Measurements from ENCODE around the gene MON2. TPM values are rescaled to one million over a fixed set of nuclear protein-coding genes. Genes with fewer than 3 reads are reported as not detected.
"Not testable (repeated sequence)": the region's sequence is repeated elsewhere in the genome, so short reads cannot be mapped to it uniquely, and the experiment has no call there.

Gene MON2
- total RNA-seq, 2 donors from 2014 or later: 48.6 to 66.3 TPM

DNA sequence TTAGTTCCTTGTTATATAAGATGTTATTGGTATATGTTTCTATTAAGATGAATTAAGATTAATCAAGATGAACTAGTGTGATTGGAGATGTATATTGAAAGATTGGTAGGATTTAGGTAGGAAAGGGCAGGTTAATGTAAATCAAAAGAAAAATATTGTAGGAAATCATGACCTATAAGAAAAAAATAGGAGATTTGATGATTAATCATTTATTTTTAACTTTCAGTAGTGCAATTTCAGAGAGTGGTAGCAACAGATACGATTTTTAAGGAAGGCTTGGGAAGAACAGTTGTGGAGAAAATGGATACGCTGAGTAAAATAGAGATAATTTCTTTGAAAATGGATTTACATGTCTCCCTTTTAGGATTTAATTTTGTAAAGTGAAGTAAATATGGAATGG lies 73.7 kb downstream of the MON2 start:
- Histone ChIP-seq H3K27me3 (replicated peaks; ENCODE audit: insufficient read depth) (no peaks in the 10 kb centered on the region), H3K4me1 (replicated peaks) (no peaks in the 10 kb centered on the region), H3K27ac (no peak overlapping the region), H3K9me3 (no peaks in the 10 kb centered on the region), H3K36me3 (no peaks in the 10 kb centered on the region), H3K4me3 (no peak overlapping the region)
- no peak for DNase-seq (ENCODE audit: low spot score)
- intact Hi-C loops (cut with DNase I): no loop called here
- TF ChIP-seq POLR2AphosphoS5 (IDR thresholded peaks at IDR 0.05) (no peak), POLR2A (IDR thresholded peaks at IDR 0.05) (no peak)
- TF ChIP-seq, protein P1, sequence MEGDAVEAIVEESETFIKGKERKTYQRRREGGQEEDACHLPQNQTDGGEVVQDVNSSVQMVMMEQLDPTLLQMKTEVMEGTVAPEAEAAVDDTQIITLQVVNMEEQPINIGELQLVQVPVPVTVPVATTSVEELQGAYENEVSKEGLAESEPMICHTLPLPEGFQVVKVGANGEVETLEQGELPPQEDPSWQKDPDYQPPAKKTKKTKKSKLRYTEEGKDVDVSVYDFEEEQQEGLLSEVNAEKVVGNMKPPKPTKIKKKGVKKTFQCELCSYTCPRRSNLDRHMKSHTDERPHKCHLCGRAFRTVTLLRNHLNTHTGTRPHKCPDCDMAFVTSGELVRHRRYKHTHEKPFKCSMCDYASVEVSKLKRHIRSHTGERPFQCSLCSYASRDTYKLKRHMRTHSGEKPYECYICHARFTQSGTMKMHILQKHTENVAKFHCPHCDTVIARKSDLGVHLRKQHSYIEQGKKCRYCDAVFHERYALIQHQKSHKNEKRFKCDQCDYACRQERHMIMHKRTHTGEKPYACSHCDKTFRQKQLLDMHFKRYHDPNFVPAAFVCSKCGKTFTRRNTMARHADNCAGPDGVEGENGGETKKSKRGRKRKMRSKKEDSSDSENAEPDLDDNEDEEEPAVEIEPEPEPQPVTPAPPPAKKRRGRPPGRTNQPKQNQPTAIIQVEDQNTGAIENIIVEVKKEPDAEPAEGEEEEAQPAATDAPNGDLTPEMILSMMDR (IDR thresholded peaks at IDR 0.05): no peak
- WGBS: 73% methylated on average over 2 of the region's 2 CpGs

GRCh38 chr12:62542814-62543213 lies 76.2 kb downstream of the MON2 start:
- Histone ChIP-seq H3K9me3 (no peaks in the 10 kb centered on the region), H3K4me1 (replicated peaks) (no peaks in the 10 kb centered on the region), H3K27ac (no peak overlapping the region), H3K4me3 (no peak overlapping the region), H3K27me3 (replicated peaks; ENCODE audit: insufficient read depth) (no peaks in the 10 kb centered on the region), H3K36me3 (no peaks in the 10 kb centered on the region)
- TF ChIP-seq POLR2AphosphoS5 (IDR thresholded peaks at IDR 0.05): no peak
- no peak for TF ChIP-seq POLR2A (IDR thresholded peaks at IDR 0.05)
- TF ChIP-seq, protein P1 (IDR thresholded peaks at IDR 0.05): no peak
- DNase-seq (ENCODE audit: low spot score): no peak
- 94% methylated on average over 1 of the region's 1 CpG for WGBS
- intact Hi-C loops (cut with DNase I): no loop called here

- Histone ChIP-seq H3K27ac (no peak overlapping the region), H3K4me1 (replicated peaks) (no peaks in the 10 kb centered on the region), H3K4me3 (no peak overlapping the region), H3K27me3 (replicated peaks; ENCODE audit: insufficient read depth) (no peaks in the 10 kb centered on the region), H3K9me3 (no peaks in the 10 kb centered on the region), H3K36me3 (no peaks in the 10 kb centered on the region)
- 97% methylated on average over 5 of the region's 5 CpGs for WGBS
- no peak for TF ChIP-seq POLR2A (IDR thresholded peaks at IDR 0.05)
- no peak for TF ChIP-seq POLR2AphosphoS5 (IDR thresholded peaks at IDR 0.05)
- TF ChIP-seq, protein P1 (IDR thresholded peaks at IDR 0.05): no peak
- intact Hi-C loops (cut with DNase I): no loop called here
- DNase-seq (ENCODE audit: low spot score): no peak
Measured at GRCh38 chr12:62543324-62543723, 76.7 kb downstream of the MON2 start.

DNA sequence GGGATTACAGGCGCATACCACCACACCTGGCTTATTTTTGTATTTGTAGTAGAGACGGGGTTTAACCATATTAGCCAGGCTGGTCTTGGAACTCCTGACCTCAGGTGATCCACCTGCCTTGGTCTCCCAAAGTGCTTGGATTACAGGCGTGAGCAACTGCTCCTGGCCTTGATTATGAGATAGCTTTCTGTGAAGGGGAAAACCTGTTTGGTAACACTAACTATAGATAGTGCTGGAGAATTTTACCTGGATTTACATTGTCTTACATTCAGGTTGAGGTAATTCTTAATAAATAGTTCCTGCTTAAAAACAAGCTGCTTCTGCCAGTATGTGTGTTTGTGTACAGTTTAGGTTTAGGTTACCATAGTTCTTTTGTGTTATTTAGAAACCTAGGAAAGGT lies 77.1 kb downstream of the MON2 start:
- Histone ChIP-seq H3K36me3 (no peaks in the 10 kb centered on the region), H3K4me3 (no peak overlapping the region), H3K27ac (no peak overlapping the region), H3K27me3 (replicated peaks; ENCODE audit: insufficient read depth) (no peaks in the 10 kb centered on the region), H3K4me1 (replicated peaks) (no peaks in the 10 kb centered on the region), H3K9me3 (no peaks in the 10 kb centered on the region)
- DNase-seq (ENCODE audit: low spot score): no peak
- WGBS: 79% methylated on average over 3 of the region's 3 CpGs
- TF ChIP-seq, protein P1 (IDR thresholded peaks at IDR 0.05): no peak
- TF ChIP-seq POLR2A (IDR thresholded peaks at IDR 0.05) (no peak), POLR2AphosphoS5 (IDR thresholded peaks at IDR 0.05) (no peak)
- intact Hi-C loops (cut with DNase I): no loop called here

DNA sequence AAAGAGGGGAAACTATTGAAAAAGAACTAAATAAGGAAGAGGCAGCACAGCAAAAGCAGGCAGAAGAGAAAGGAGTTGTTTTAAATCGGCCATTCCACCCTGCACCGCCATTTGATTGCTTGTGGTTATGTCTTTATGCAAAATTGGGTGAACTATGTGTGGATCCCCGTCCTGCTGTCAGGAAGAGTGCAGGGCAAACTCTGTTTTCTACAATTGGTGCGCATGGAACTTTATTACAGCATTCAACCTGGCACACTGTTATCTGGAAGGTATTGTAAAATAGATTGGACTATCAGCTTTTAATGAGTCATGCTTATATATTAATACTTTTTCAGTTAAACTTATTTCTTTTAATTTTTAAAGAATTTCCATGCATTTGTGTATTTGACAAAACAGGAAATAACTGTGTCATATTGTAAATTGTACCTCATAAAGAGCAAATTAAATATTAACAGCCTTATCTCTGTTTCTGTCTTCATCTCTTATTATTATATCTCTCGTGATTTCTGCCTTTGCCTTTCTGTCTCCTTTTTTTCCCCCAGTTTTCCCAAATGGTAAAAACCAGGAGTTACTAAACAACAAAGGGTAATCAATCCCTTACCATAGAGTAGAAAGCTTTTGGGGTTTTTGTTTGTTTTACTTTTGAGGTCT lies 86.4 kb downstream of the MON2 start:
- no peaks in the 10 kb centered on the region for H3K36me3 ChIP-seq
- H3K4me3 ChIP-seq: no peak overlapping the region
- H3K4me1 ChIP-seq (replicated peaks): no peaks in the 10 kb centered on the region
- intact Hi-C loops (cut with DNase I): no loop called here
- 73% methylated on average over 5 of the region's 5 CpGs for WGBS
- no peak for DNase-seq (ENCODE audit: low spot score)
- no peaks in the 10 kb centered on the region for H3K27me3 ChIP-seq (replicated peaks; ENCODE audit: insufficient read depth)
- no peak for TF ChIP-seq POLR2A (IDR thresholded peaks at IDR 0.05)
- no peaks in the 10 kb centered on the region for H3K9me3 ChIP-seq
- no peak overlapping the region for H3K27ac ChIP-seq

GRCh38 chr12:62559366-62559765 lies 92.7 kb downstream of the MON2 start:
- H3K27ac ChIP-seq; DNase-seq (ENCODE audit: low spot score); H3K36me3 ChIP-seq; H3K27me3 ChIP-seq (replicated peaks; ENCODE audit: insufficient read depth); H3K4me1 ChIP-seq (replicated peaks); intact Hi-C loops (cut with DNase I); H3K4me3 ChIP-seq; H3K9me3 ChIP-seq: not testable (repeated sequence)
- 100% methylated on average over 1 of the region's 1 CpG for WGBS
